CD4-positive, CD25-positive, alpha-beta regulatory T cell (primary cell): ENCODE measurements around the gene WDR91. TPM values are rescaled to one million over a fixed set of nuclear protein-coding genes. Genes with fewer than 3 reads are reported as not detected.

Source experiments
- ATAC-seq, 2 donors: fragments of 150-1000 bp; cut with Tn5 transposase; one replicate each; pipeline ENCODE4 v1.10.0; 2021; ENCODE audit warnings: low read depth in 2 of 2, moderate number of reproducible peaks in 2 of 2, moderate library complexity in 1 of 2
- DNase-seq, 3 donors: peaks; one replicate each; pipeline versions ENCODE4 v3.0.0 to v3.0.0-alpha.2; 2012 to 2022; ENCODE audit warnings: mixed read lengths in 1 of 3
- H3K27ac ChIP-seq: one replicate; pipeline ENCODE4 v1.7.0; 2013; ENCODE audit warnings: mild to moderate bottlenecking, low read length; ENCODE audit not compliant: insufficient read depth, poor library complexity, severe bottlenecking
- H3K27me3 ChIP-seq: one replicate; pipeline ENCODE4 v1.7.0; 2013; ENCODE audit warnings: low read length; ENCODE audit not compliant: control insufficient read depth, insufficient read depth
- H3K36me3 ChIP-seq: one replicate; pipeline ENCODE4 v1.7.0; 2013; ENCODE audit warnings: mild to moderate bottlenecking, low read length, moderate library complexity; ENCODE audit not compliant: control insufficient read depth, insufficient read depth
- H3K4me1 ChIP-seq: 2 replicates; pipeline ENCODE4 v1.7.0; 2013; ENCODE audit warnings: mild to moderate bottlenecking, low read length; ENCODE audit not compliant: insufficient read depth, control insufficient read depth, poor library complexity, severe bottlenecking
- H3K4me3 ChIP-seq: one replicate; pipeline ENCODE4 v1.7.0; 2013; ENCODE audit warnings: low read depth, mild to moderate bottlenecking, low read length, moderate library complexity
- H3K9me3 ChIP-seq, 2 experiments: 1 replicate in 1 of 2; 2 replicates in 1 of 2; pipeline ENCODE4 v1.7.0; 2013; ENCODE audit warnings: low read length in 2 of 2, mild to moderate bottlenecking in 1 of 2, moderate library complexity in 1 of 2; ENCODE audit not compliant: control insufficient read depth in 2 of 2
- H3K27ac Mint-ChIP-seq, 3 donors: one replicate each; pipeline ENCODE4 v1.8.0; 2020 to 2022; ENCODE audit warnings: mild to moderate bottlenecking in 3 of 3, mixed read lengths in 3 of 3, moderate library complexity in 2 of 3
- H3K27me3 Mint-ChIP-seq: one replicate; pipeline ENCODE4 v1.8.0; 2022; ENCODE audit warnings: mild to moderate bottlenecking, mixed read lengths
- H3K36me3 Mint-ChIP-seq: one replicate; pipeline ENCODE4 v1.8.0; 2020; ENCODE audit warnings: mixed read lengths
- H3K4me1 Mint-ChIP-seq, 4 donors: one replicate each; pipeline ENCODE4 v1.8.0; 2020 to 2022; ENCODE audit warnings: mixed read lengths in 4 of 4, mild to moderate bottlenecking in 1 of 4
- H3K4me3 Mint-ChIP-seq, 4 donors: one replicate each; pipeline ENCODE4 v1.8.0; 2020 to 2022; ENCODE audit warnings: mild to moderate bottlenecking in 4 of 4, mixed read lengths in 4 of 4, moderate library complexity in 3 of 4
- H3K9me3 Mint-ChIP-seq, 7 donors: one replicate each; pipeline ENCODE4 v1.8.0; 2020 to 2022; ENCODE audit warnings: mixed read lengths in 7 of 7, mild to moderate bottlenecking in 3 of 7, moderate library complexity in 2 of 7
- polyA plus RNA-seq, 4 donors: library from polyadenylated mRNA; unstranded; fragments of 300-500 nt; fragmentation: Illumina TruSeq; gene quantifications; one replicate each; pipeline ENCODE4 v1.2.3, GENCODE V29; 2021
- total RNA-seq: library from RNA; stranded (reverse); gene quantifications from one replicate; pipeline ENCODE4 v1.2.3, GENCODE V29; 2022

Gene WDR91
- total and polyA plus RNA-seq, 5 donors from 2014 or later: 3.4 to 34.9 (median 4.6) TPM

DNA sequence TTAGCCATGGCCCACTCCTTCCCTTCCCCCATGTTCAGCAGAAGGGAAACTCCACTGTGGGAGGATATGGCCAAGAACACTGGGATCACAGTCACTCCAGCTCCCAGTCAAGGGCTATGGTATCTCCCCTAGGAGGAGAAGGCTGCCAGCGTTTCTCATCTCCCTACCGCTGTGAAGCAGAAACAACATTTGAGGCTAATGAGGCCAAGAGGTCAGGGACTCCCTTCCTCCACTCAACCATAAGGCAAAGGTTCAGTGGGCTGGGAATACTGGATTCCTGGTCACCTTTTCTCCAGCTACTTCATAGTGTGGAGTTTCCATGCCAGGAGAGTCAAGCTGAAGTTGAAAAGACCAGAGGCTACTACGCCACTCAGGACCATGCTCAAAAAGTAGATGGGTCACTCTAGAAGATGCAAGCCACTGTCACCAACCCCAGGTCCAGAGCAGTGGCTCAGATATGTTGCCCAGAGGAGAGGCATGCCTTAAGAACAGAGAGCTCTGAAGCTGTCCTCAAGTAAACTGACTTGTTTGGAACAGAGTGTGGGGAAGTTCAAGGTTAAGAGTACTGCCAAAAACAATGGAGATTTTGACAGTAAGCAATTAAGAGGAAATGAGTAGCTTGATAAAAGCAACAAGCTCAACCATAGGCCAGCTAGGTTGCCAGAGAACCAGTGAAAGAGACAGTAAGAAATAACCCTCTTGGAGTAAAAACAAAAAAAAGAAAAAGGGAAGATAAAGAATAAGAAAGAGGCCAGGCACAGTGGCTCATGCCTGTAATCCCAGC is 67.2 kb downstream of the WDR91 start:
- peak overlapping the region in 2 of 3 donors; percentile 6 to 60 for H3K27ac Mint-ChIP-seq
- peaks cover 0 to 12% (median 2%) of the 10 kb centered on the region in 7 donors for H3K9me3 Mint-ChIP-seq
- H3K4me1 Mint-ChIP-seq: peaks cover 1 to 38% (median 26%) of the 10 kb centered on the region in 4 donors
- peaks cover 28% of the 10 kb centered on the region for H3K4me1 ChIP-seq
- peaks cover 9% of the 10 kb centered on the region for H3K36me3 Mint-ChIP-seq
- DNase-seq (no peak), ATAC-seq (no peak)
- H3K27ac ChIP-seq: no peak overlapping the region
- H3K9me3 ChIP-seq: no peaks in the 10 kb centered on the region
- peaks cover 7% of the 10 kb centered on the region for H3K27me3 Mint-ChIP-seq
- no peak overlapping the region for H3K4me3 ChIP-seq
- H3K27me3 ChIP-seq: no peaks in the 10 kb centered on the region
- H3K4me3 Mint-ChIP-seq: peak overlapping the region in 1 of 4 donors; percentile 13
- no peaks in the 10 kb centered on the region for H3K36me3 ChIP-seq

Other genes starting within 250 kb of the WDR91 start
- 1.0 TPM for gene AGBL3, start 225.0 kb downstream of the WDR91 start, total RNA-seq
- under 1 TPM in 3 of 4 donors, not detected in 1; 0.37 to 0.81 (median 0.79) TPM for gene AGBL3, start 225.0 kb downstream of the WDR91 start, polyA plus RNA-seq
- gene TMEM140, start 63.5 kb downstream of the WDR91 start, total RNA-seq: 44.7 TPM
- gene TMEM140, start 63.5 kb downstream of the WDR91 start, polyA plus RNA-seq: 10 to 100 TPM; 18.9 to 39.3 (median 30.3) TPM
- 20.1 TPM for gene CYREN, start 40.8 kb downstream of the WDR91 start, total RNA-seq
- gene CYREN, start 40.8 kb downstream of the WDR91 start, polyA plus RNA-seq: 10 to 100 TPM; 25.3 to 39.8 (median 33.2) TPM
- gene STRA8, start 22.3 kb upstream of the WDR91 start, total RNA-seq: not detected
- not detected for gene STRA8, start 22.3 kb upstream of the WDR91 start, polyA plus RNA-seq